Measurements from ENCODE around the gene GOLGA6D. TPM values are rescaled to one million over a fixed set of nuclear protein-coding genes. Genes with fewer than 3 reads are reported as not detected.
"Not testable (repeated sequence)": the region's sequence is repeated elsewhere in the genome, so short reads cannot be mapped to it uniquely, and the experiment has no call there.

Gene GOLGA6D
- total and polyA plus RNA-seq, 2 experiments from 2014 or later, result not detected

- H2AFZ ChIP-seq, result no peak overlapping the region
- no peak for DNase-seq (ENCODE audit: low spot score)
- H3K4me1 ChIP-seq (ENCODE audit: insufficient read depth), result no peaks in the 10 kb centered on the region
- no peaks in the 10 kb centered on the region for H3K9me3 ChIP-seq (ENCODE audit: low read depth)
- no peaks in the 10 kb centered on the region for H3K9me2 ChIP-seq (replicated peaks; ENCODE audit: insufficient read depth)
- no peaks in the 10 kb centered on the region for H3K27me3 ChIP-seq
- no peaks in the 10 kb centered on the region for H3K36me3 ChIP-seq (replicated peaks; ENCODE audit: insufficient read depth, low read depth)
- H3K79me2 ChIP-seq, result peaks cover under 1% of the 10 kb centered on the region
- H3K27ac ChIP-seq, result no peak overlapping the region
- no peaks in the 10 kb centered on the region for H4K20me1 ChIP-seq (ENCODE audit: insufficient read depth, poor library complexity, severe bottlenecking)
- no peak overlapping the region for H3K4me2 ChIP-seq
- no peak overlapping the region for H3K4me3 ChIP-seq
- no peak for TF ChIP-seq EZH2phosphoT487 (IDR thresholded peaks at IDR 0.05; ENCODE audit: low read depth, severe bottlenecking, unreplicated experiment)
- 86% methylated on average over 6 of the region's 6 CpGs for WGBS (ENCODE audit: low lambda C conversion rate, missing lambda C conversion rate)
Measured at GRCh38 chr15:75342221-75342620, 59.6 kb downstream of the GOLGA6D start.

DNA sequence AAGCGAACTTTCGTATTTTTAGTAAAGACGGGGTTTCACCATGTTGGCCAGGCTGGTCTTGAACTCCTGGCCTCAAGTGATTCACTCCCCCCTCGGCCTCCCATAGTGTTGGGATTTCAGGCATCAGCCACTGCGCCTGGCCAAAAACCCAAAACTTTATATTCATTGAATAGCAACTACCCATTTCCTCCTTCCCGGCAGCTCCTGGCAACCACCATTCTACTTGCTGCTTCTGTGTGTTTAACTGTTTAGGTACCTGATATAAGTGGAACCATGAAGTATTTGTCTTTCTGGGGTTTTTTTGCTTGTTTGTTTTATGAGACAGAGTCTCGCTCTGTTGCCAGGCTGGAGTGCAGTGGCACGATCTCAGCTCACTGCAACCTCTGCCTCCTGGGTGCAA lies 61.3 kb downstream of the GOLGA6D start:
- H3K79me2 ChIP-seq; H3K9me3 ChIP-seq (ENCODE audit: low read depth); H3K36me3 ChIP-seq (replicated peaks; ENCODE audit: insufficient read depth, low read depth); H3K9me2 ChIP-seq (replicated peaks; ENCODE audit: insufficient read depth); H3K4me3 ChIP-seq; H3K4me1 ChIP-seq (ENCODE audit: insufficient read depth); DNase-seq (ENCODE audit: low spot score); H3K4me2 ChIP-seq; H2AFZ ChIP-seq; H3K27me3 ChIP-seq; H3K27ac ChIP-seq; H4K20me1 ChIP-seq (ENCODE audit: insufficient read depth, poor library complexity, severe bottlenecking): not testable (repeated sequence)
- WGBS (ENCODE audit: low lambda C conversion rate, missing lambda C conversion rate), result 75% methylated on average over 8 of the region's 8 CpGs

Small RNA genes lying within 50 kb of the gene (small RNA-seq; reads per million reads assigned to genes)
- gene AC068338.1 (not detected), gene RN7SL327P (not detected), gene RN7SL489P (not detected)

Other genes starting within 250 kb of the GOLGA6D start
- gene C15orf39, start 81.0 kb upstream of the GOLGA6D start, total RNA-seq, result 11.4 and 18.3 TPM in 2 replicates
- 15.3 and 16.4 TPM in 2 replicates for gene C15orf39, start 81.0 kb upstream of the GOLGA6D start, polyA plus RNA-seq
- gene GOLGA6C, start 24.5 kb upstream of the GOLGA6D start, total RNA-seq, result not detected in 2 replicates
- not detected in 2 replicates for gene GOLGA6C, start 24.5 kb upstream of the GOLGA6D start, polyA plus RNA-seq
- 46.0 and 70.3 TPM in 2 replicates for gene COMMD4, start 53.2 kb downstream of the GOLGA6D start, total RNA-seq
- 99.2 and 105 TPM in 2 replicates for gene COMMD4, start 53.2 kb downstream of the GOLGA6D start, polyA plus RNA-seq
- 21.1 and 27.6 TPM in 2 replicates for gene NEIL1, start 64.2 kb downstream of the GOLGA6D start, total RNA-seq
- 25.4 and 56.5 TPM in 2 replicates for gene NEIL1, start 64.2 kb downstream of the GOLGA6D start, polyA plus RNA-seq
- gene MAN2C1, start 85.8 kb downstream of the GOLGA6D start, total RNA-seq, result 52.1 and 81.4 TPM in 2 replicates
- gene MAN2C1, start 85.8 kb downstream of the GOLGA6D start, polyA plus RNA-seq, result 88.0 and 119 TPM in 2 replicates
- 28.8 and 35.8 TPM in 2 replicates for gene SIN3A, start 168.9 kb downstream of the GOLGA6D start, total RNA-seq
- 13.3 and 16.5 TPM in 2 replicates for gene SIN3A, start 168.9 kb downstream of the GOLGA6D start, polyA plus RNA-seq